Measurements from ENCODE around the gene GSX1.

GSX1 gene

GRCh38 chr13:27835799-27836198, 43.5 kb downstream of the GSX1 start:
- DNase-seq, result no peak

DNA sequence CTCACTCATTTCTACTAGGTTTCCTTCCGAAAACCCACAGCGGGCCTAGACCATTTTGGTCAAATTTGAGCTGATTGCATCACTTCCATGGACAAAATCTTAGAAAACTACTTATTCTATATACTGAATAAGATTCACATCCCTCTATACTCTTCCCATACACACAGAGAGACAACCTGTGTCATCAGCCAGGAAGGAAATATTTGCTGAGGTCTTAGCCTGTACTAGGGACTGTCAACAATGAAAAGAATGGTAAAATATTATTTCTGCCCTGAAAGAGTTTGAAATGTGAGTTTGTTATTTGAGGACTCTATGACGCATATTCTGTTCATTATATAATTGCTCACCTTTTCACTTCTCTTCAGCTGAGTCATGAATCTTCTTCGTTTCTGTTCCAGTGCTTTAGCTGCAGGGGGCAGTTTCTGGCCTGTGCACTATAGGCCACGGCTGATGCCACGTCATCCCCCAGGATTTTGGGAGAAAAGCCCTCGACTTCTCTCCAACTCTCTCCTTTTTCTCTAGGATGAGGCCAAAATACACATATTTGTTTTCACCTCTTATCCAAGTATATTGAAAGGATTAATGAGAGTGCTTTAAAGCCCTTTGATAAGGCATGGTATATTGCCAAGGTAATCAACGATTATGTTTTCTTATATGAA, 47.7 kb downstream of the GSX1 start:
- no peak for DNase-seq

DNA sequence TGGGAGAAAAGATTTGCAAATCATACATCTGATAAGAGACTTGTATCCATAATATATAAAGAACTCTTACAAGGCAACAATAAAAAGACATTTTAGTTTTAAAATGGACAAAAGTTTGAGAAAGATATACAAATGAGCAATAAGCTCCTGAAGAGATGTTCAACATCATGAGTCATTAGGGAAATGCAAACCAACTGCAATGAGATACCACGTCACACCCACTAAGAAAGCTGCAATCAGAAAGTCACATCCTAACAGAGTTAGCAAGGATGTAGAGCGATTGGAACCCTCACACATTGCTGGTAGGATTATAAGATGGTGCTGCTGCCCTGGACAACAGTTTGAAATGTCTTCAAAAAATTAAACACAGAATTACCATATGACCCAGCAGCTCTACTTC, 50.3 kb downstream of the GSX1 start:
- DNase-seq, result no peak

Measured in activated CD4-positive, CD25-positive, alpha-beta regulatory T cell treated with anti-CD3 and anti-CD28 coated beads, Interleukin-2, amount 50 U/mL, for 72 hours (primary cell).